Myometrial cell (primary cell): ENCODE results near the gene CAV3. TPM values are rescaled to one million over a fixed set of nuclear protein-coding genes. Genes with fewer than 3 reads are reported as not detected.

Experiments used
- total RNA-seq: library from RNA; depleted of rRNA; stranded (reverse); fragments of >200 nt; gene quantifications from 2 replicates; pipeline ENCODE4 v1.2.3, GENCODE V29; 2015

Gene CAV3
- not detected in 2 replicates for total RNA-seq

DNA sequence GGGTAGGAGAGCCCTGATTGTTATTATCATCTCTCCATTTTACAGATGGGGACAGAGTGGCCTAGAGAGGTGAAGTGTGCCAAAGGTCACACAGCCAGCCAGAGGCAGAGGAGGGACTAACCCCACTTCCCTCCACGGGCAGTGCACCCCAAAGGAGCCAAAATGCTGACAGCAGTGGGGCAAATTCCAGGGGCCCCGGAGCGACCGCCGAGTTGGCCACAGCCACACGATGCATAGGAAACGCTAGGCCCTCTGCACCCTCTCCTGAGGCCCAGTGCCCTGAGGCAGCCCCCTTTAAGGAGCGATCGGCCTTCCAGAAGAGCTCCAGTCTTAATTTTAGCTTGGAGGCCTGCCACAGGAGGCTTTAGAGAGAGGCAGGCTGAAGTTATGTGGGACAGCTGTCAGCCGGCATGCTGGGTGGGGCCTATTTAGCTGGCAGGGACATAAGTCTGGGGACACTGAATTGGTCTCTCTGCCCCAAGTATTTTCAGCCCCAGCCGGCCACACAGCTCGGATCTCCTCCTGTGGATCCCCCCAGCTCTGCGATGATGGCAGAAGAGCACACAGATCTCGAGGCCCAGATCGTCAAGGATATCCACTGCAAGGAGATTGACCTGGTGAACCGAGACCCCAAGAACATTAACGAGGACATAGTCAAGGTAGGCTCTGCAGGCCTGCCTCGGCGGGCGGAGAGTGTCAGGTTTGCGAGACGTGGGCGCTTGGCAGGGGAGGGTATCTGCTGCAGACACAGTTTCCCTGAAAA is at the start of gene CAV3:
Gene CAV3 (plus strand): TSS at position 471 of the 763 bp plus-strand sequence. CDS start 75 bp downstream, at position 546.

DNA sequence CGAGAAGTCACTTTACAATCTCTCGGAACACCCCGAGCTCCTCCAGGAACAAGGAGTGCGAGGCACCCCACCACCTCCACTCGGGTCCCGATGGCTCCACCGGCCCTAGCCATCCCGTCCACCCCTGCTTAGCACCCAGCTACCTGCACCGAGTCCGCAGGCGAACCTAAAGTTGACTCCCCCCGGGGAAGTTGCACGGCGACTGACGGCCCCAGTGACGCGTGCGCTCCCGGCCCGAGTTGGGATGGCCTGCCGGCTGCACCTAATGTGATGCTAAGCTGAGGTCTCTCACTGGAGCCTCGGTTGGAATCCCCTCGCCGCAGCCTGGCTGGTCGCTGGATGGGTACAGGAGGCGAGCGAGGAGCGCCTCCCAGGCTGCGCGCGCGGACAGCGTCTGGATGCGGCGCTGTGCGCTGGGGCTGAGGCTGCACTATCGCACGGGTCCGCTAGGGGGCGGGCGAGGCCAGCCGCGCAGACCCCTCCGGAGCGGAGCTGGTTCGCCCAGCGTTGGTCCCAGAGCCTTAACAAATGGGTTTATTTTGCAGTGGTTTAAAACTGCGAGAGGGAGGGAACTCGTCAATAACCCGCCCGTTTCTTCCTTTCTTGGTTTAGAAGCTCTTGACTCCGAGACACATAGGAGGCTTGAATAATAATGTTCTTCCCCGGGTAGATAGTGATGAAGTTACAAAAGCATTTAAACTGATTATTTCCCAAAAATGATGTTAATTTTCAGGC is 35.7 kb downstream of the CAV3 start, which contains the start of gene OXTR:
Gene OXTR (minus strand): TSS at position 526 of the 735 bp plus-strand sequence. CDS start 1,426 bp downstream, outside the sequence.

Other genes starting within 250 kb of the CAV3 start
- gene LMCD1, start 232.0 kb upstream of the CAV3 start, total RNA-seq = 121 and 123 TPM in 2 replicates
- not detected in 2 replicates for gene SSUH2, start 89.0 kb upstream of the CAV3 start, total RNA-seq
- gene OXTR, start 35.8 kb downstream of the CAV3 start, total RNA-seq = 70.9 and 77.4 TPM in 2 replicates
- 6.1 and 7.4 TPM in 2 replicates for gene RAD18, start 229.7 kb downstream of the CAV3 start, total RNA-seq